Psoas muscle (tissue), 8 donors: ENCODE data around the gene THAP8. TPM values are rescaled to one million over a fixed set of nuclear protein-coding genes. Genes with fewer than 3 reads are reported as not detected.
"Not testable (repeated sequence)": the region's sequence is repeated elsewhere in the genome, so short reads cannot be mapped to it uniquely, and the experiment has no call there.

ENCODE experiments used
- ATAC-seq, 4 donors: fragments of 200-7000 bp; cut with Tn5 transposase; one replicate each; pipeline ENCODE4 v1.9.1; 2020; ENCODE audit warnings: moderate library complexity in 3 of 4, mild to moderate bottlenecking in 2 of 4
- DNase-seq, 2 donors: peaks; one replicate each; pipeline ENCODE4 v3.0.0-alpha.2; 2020
- H3K27ac ChIP-seq: fragments of 200-600 bp; one replicate; pipeline ENCODE4 v1.8.0; 2022
- H3K27me3 ChIP-seq, 3 donors: fragments of 200-600 bp in 1 of 3; one replicate each; pipeline versions ENCODE4 v1.6.1 to v1.8.0; 2013 to 2022; ENCODE audit warnings: low read length in 2 of 3, mild to moderate bottlenecking in 2 of 3, moderate library complexity in 1 of 3; ENCODE audit not compliant: insufficient read depth in 3 of 3
- H3K36me3 ChIP-seq, 2 donors: fragments of 200-600 bp in 1 of 2; one replicate each; pipeline versions ENCODE4 v1.6.1 to v1.8.0; 2013 to 2022; ENCODE audit warnings: low read depth in 1 of 2, mild to moderate bottlenecking in 1 of 2, moderate library complexity in 1 of 2; ENCODE audit not compliant: insufficient read depth in 1 of 2
- H3K4me1 ChIP-seq: fragments of 200-600 bp; one replicate; pipeline ENCODE4 v1.8.0; 2022
- H3K4me3 ChIP-seq: fragments of 200-600 bp; one replicate; pipeline ENCODE4 v1.8.0; 2022; ENCODE audit warnings: mild to moderate bottlenecking
- H3K9me3 ChIP-seq: fragments of 200-600 bp; one replicate; pipeline ENCODE4 v1.8.0; 2022
- WGBS, 3 donors: extraction: QIAGEN DNeasy Blood & Tissue Kit; methylation state at CpG; one replicate each; pipeline versions ENCODE4 v1.1.6 to v1.1.7; 2013; 5-methylcytosine and 5-hydroxymethylcytosine counted together
- intact Hi-C, 2 donors: fragments of 100-400 bp; cut with DNase I; formaldehyde crosslinking; loops; one replicate each; pipeline versions ENCODE4 v1.11.0 to v1.14.2; 2022
- polyA plus RNA-seq, 3 donors: library from polyadenylated mRNA; stranded (reverse); fragments of 200-250 nt; gene quantifications; one replicate each; pipeline ENCODE4 v1.2.3, GENCODE V29; 2013
- total RNA-seq, 4 donors: library from RNA; stranded (reverse); fragmentation: NEBNext Ultra II Directional in 2 of 4; extraction: Animal tissue kit (Norgen Biotek cat#: 25700) in 2 of 4; gene quantifications; one replicate each; pipeline versions ENCODE4 v1.2.1 to v1.2.4, GENCODE V29; 2021 to 2023
- TF ChIP-seq, protein P1 (sequence below): fragments of 200-600 bp; IDR thresholded peaks from one replicate; pipeline ENCODE4 v1.8.0; 2022; ENCODE audit warnings: antibody characterized with exemption
- donor health status: healthy with polysubstance abuse.
- donor health status: DM: no; HTN: no; CAD: no; lungs with moderate emphysema.
- donor health status: Bipolar disorder and iron deficiency.
- donor health status: healthy.
- donor health status: DM: yes; HTN: yes; CAD: no.
- donor health status: DM: no; HTN: no; CAD: no.
- donor health status: DM: no; HTN: no; CAD: no.
- donor health status: DM: yes; HTN: yes; CAD: no.

THAP8 gene
- total and polyA plus RNA-seq, 7 donors = 1.9 to 9.6 (median 3.6) TPM

DNA sequence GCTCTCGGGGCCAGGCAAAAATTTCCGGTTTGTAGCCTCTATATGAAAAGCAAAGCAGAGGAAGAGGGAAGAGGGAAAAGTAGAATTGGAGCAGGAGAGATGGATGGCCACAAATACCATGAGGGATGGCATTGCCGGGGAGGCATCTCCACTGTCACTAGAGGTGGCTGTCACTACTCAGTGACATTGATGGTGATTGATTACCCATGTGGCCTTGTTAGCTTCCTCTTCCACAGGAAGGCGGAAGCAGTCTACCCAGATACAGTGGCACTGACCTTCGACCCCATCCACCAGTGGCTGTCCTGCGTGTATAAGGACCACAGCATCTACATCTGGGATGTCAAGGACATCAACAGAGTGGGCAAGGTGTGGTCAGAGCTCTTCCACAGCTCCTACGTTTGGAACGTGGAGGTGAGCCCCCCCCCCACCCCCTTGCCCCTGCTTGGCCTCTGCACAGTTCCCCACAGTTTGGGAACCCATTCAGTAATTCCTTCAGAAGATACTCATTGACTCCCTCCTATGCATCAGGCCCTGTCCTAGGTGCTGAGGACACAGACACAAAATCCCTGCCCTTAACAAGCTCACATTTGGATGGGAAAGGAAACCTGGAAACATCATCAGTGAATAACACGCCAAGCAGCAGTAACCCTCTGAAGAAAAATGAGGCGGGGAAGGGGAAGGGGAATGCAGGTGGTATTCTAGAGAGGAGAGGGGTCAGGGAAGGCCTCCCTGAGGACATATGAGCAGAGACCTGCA is 19.2 kb upstream of the THAP8 start:
- intact Hi-C loops = no loop called here
- H3K27ac ChIP-seq = no peak overlapping the region
- no peaks in the 10 kb centered on the region for H3K9me3 ChIP-seq
- H3K4me3 ChIP-seq = no peak overlapping the region
- ATAC-seq = no peak
- TF ChIP-seq, protein P1, sequence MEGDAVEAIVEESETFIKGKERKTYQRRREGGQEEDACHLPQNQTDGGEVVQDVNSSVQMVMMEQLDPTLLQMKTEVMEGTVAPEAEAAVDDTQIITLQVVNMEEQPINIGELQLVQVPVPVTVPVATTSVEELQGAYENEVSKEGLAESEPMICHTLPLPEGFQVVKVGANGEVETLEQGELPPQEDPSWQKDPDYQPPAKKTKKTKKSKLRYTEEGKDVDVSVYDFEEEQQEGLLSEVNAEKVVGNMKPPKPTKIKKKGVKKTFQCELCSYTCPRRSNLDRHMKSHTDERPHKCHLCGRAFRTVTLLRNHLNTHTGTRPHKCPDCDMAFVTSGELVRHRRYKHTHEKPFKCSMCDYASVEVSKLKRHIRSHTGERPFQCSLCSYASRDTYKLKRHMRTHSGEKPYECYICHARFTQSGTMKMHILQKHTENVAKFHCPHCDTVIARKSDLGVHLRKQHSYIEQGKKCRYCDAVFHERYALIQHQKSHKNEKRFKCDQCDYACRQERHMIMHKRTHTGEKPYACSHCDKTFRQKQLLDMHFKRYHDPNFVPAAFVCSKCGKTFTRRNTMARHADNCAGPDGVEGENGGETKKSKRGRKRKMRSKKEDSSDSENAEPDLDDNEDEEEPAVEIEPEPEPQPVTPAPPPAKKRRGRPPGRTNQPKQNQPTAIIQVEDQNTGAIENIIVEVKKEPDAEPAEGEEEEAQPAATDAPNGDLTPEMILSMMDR = no peak
- no peaks in the 10 kb centered on the region for H3K27me3 ChIP-seq
- no peaks in the 10 kb centered on the region for H3K36me3 ChIP-seq
- no peak for DNase-seq
- WGBS, 3 donors = 84 to 87% (median 86%) methylated on average over 10 of the region's 10 CpGs
- no peaks in the 10 kb centered on the region for H3K4me1 ChIP-seq

DNA sequence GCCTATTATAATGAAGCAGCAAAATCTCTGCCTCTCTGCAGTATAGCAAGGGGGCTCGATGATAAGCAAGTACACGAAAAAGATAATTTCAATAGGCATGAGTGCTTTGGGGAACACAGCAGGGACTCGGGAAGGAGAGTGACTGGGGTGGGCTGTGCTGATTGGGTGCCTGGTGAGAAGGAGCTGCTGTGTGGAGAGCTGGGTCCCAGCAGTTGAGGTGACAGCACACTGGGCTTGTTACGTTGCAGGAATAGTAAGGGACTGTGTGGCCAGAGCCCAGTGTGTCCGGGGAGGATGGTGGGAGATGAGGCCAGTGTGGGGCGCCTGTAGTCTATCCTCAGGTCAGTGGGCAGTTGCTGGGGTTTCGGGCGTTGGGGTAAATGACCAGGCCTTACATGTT is 18.0 kb upstream of the THAP8 start:
- TF ChIP-seq, protein P1 = no peak
- H3K4me3 ChIP-seq = no peak overlapping the region
- H3K27ac ChIP-seq = no peak overlapping the region
- ATAC-seq = no peak
- no peaks in the 10 kb centered on the region for H3K27me3 ChIP-seq
- intact Hi-C loops = no loop called here
- no peak for DNase-seq
- no peaks in the 10 kb centered on the region for H3K9me3 ChIP-seq
- no peaks in the 10 kb centered on the region for H3K36me3 ChIP-seq
- H3K4me1 ChIP-seq = no peaks in the 10 kb centered on the region
- WGBS, 3 donors = 88 to 97% (median 92%) methylated on average over 8 of the region's 8 CpGs

DNA sequence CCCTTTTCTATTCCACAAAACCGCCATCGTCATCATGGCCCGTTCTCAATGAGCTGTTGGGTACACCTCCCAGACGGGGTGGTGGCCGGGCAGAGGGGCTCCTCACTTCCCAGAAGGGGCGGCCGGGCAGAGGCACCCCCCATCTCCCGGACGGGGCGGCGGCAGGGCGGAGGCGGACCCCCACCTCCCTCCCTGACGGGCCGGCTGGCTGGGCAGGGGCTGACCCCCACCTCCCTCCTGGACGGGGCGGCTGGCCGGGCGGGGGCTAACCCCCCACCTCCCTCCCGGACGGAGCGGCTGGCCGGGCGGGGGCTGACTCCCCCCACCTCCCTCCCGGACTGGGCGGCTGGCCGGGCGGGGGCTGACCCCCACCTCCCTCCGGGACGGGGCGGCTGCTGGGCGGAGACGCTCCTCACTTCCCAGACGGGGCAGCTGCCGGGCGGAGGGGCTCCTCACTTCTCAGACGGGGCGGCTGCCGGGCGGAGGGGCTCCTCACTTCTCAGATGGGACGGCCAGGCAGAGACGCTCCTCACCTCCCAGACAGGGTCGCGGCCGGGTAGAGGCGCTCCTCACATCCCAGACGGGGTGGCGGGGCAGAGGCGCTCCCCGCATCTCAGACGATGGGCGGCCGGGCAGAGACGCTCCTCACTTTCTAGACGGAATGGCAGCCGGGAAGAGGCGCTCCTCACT is 14.9 kb upstream of the THAP8 start:
- 95 to 98% (median 97%) methylated on average over 39 to 54 of the region's 57 CpGs for WGBS, 3 donors
- H3K9me3 ChIP-seq, H3K27ac ChIP-seq, H3K4me1 ChIP-seq, H3K36me3 ChIP-seq, H3K4me3 ChIP-seq, ATAC-seq, H3K27me3 ChIP-seq, DNase-seq, intact Hi-C loops: not testable (repeated sequence)

DNA sequence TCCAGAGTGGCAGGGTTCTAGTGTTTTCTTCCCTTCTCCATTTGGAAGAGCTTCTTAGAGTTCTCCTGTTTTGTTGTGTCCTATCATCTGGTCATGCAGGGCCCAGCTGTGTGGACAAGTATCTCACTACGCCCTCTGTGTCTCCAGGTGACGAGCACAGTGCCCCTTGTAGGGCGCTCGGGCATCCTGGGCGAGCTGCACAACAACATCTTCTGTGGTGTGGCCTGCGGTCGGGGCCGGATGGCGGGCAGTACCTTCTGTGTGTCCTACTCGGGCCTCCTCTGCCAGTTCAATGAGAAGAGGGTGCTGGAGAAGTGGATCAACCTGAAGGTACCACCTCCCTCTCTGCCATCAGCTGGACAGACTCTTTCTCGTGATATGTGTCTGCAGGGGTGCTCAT is 13.6 kb upstream of the THAP8 start:
- no peaks in the 10 kb centered on the region for H3K27me3 ChIP-seq
- DNase-seq (no peak), ATAC-seq (no peak)
- H3K36me3 ChIP-seq = no peaks in the 10 kb centered on the region
- intact Hi-C loops = no loop called here
- no peaks in the 10 kb centered on the region for H3K9me3 ChIP-seq
- TF ChIP-seq, protein P1 = no peak
- H3K4me3 ChIP-seq = no peak overlapping the region
- H3K27ac ChIP-seq = no peak overlapping the region
- no peaks in the 10 kb centered on the region for H3K4me1 ChIP-seq
- 91 to 97% (median 93%) methylated on average over 11 of the region's 11 CpGs for WGBS, 3 donors

DNA sequence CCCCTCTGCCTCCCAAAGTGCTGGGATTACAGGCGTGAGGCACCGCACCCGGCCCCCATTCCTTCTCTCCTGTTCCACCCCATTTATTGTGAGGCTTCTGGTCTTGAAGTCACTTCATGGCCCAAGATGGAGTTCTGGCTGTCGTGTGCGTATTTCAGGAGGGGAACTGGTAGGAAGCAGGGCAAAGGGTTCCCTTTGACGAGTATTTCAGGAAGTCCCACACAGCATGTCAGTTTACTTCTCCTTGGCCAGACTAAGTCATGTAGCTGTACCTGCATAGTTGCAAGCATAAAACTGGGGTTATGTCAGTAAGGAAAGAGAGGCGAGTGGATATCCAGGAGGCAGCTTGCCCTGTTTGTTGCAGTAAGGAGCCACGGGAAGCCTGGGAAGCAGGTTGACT is 10.7 kb upstream of the THAP8 start:
- H3K36me3 ChIP-seq = no peaks in the 10 kb centered on the region
- no peaks in the 10 kb centered on the region for H3K4me1 ChIP-seq
- H3K9me3 ChIP-seq = no peaks in the 10 kb centered on the region
- WGBS, 3 donors = 93 to 97% (median 96%) methylated on average over 8 of the region's 8 CpGs
- TF ChIP-seq, protein P1 = no peak
- H3K27ac ChIP-seq = no peak overlapping the region
- intact Hi-C loops = loop anchor here in 1 of 2 donors (5.0 kb wide), 1 partner anchor 37 kb away; no protein-coding TSS in a partner anchor
- H3K4me3 ChIP-seq = no peak overlapping the region
- H3K27me3 ChIP-seq = no peaks in the 10 kb centered on the region
- DNase-seq = no peak
- ATAC-seq = no peak
